PC-9 (cell line): ENCODE data around the gene WNT9A. TPM values are rescaled to one million over a fixed set of nuclear protein-coding genes. Genes with fewer than 3 reads are reported as not detected.
"Not testable (repeated sequence)": the region's sequence is repeated elsewhere in the genome, so short reads cannot be mapped to it uniquely, and the experiment has no call there.

Experiments used
- BruUV-seq: library from RNA; stranded (reverse); fragments of 400-500 nt; replicated peaks from 2 replicates; lab custom pipeline; 2021; lab: Mats Ljungman, UMichigan
- CTCF ChIA-PET: fragments of 300-600 bp; sonication (Branson Sonifier 250); formaldehyde crosslinking; loops from one replicate; lab custom pipeline; 2022; ENCODE audit warnings: antibody characterized with exemption; lab: Charles Lee
- POLR2A ChIA-PET: fragments of 300-600 bp; sonication (Branson Sonifier 250); formaldehyde crosslinking; loops from one replicate; lab custom pipeline; 2022; ENCODE audit warnings: antibody characterized with exemption; ENCODE audit not compliant: unreplicated experiment; lab: Charles Lee
- DNase-seq, 2 experiments: peaks; one replicate each; pipeline versions ENCODE4 v3.0.0 to v3.0.0-alpha.2; 2015 to 2022; ENCODE audit warnings: mixed read lengths in 1 of 2
- H2AFZ ChIP-seq: fragments of 200-600 bp; sonication (generic); 2 replicates; pipeline ENCODE4 v1.8.1; 2017; ENCODE audit warnings: antibody characterized with exemption
- H3F3A ChIP-seq: fragments of 200-600 bp; sonication (generic); 2 replicates; pipeline ENCODE4 v1.8.1; 2017; ENCODE audit warnings: antibody characterized with exemption, mild to moderate bottlenecking, low read depth; ENCODE audit not compliant: insufficient read depth
- H3K27ac ChIP-seq: fragments of 200-600 bp; sonication (generic); 2 replicates; pipeline ENCODE4 v1.6.1; 2016; ENCODE audit warnings: mixed run types
- H3K27me3 ChIP-seq: fragments of 200-600 bp; sonication (generic); 2 replicates; pipeline ENCODE4 v1.6.1; 2016; ENCODE audit warnings: low read depth, mixed run types; ENCODE audit not compliant: insufficient read depth
- H3K36me3 ChIP-seq: fragments of 200-600 bp; sonication (generic); 2 replicates; pipeline ENCODE4 v1.6.1; 2016; ENCODE audit warnings: low read depth, mixed run types
- H3K4me1 ChIP-seq: fragments of 200-600 bp; sonication (generic); replicated peaks from 2 replicates; pipeline ENCODE4 v1.6.1; 2016; ENCODE audit warnings: mixed run types; ENCODE audit not compliant: insufficient read depth
- H3K4me2 ChIP-seq: fragments of 200-600 bp; sonication (generic); 2 replicates; pipeline ENCODE4 v1.6.1; 2017; ENCODE audit warnings: mixed run types
- H3K4me3 ChIP-seq: fragments of 200-600 bp; sonication (generic); 2 replicates; pipeline ENCODE4 v1.6.1; 2016; ENCODE audit warnings: mixed run types
- H3K79me2 ChIP-seq: fragments of 200-600 bp; sonication (generic); 2 replicates; pipeline ENCODE4 v1.6.1; 2017; ENCODE audit warnings: low read depth, mixed run types
- H3K9me2 ChIP-seq: fragments of 200-600 bp; sonication (generic); 2 replicates; pipeline ENCODE4 v1.8.1; 2017; ENCODE audit warnings: mild to moderate bottlenecking; ENCODE audit not compliant: insufficient read depth
- H3K9me3 ChIP-seq: fragments of 200-600 bp; sonication (generic); 2 replicates; pipeline ENCODE4 v1.8.1; 2016; ENCODE audit warnings: low read depth; ENCODE audit not compliant: insufficient read depth
- H4K20me1 ChIP-seq: fragments of 200-600 bp; sonication (generic); 2 replicates; pipeline ENCODE4 v1.8.1; 2017; ENCODE audit not compliant: insufficient read depth
- intact Hi-C: fragments of 100-400 bp; cut with micrococcal nuclease; formaldehyde crosslinking; loops from one replicate; pipeline ENCODE4 v1.10.0; 2022; ENCODE audit not compliant: unreplicated experiment
- total RNA-seq: library from RNA; stranded (reverse); gene quantifications from 2 replicates; pipeline ENCODE4 v1.2.3, GENCODE V29; 2021

Gene WNT9A
- total RNA-seq, 1 experiment from 2014 or later = 42.4 TPM

- intact Hi-C loops, H3K27ac ChIP-seq, H2AFZ ChIP-seq, H3K4me1 ChIP-seq, H3K4me2 ChIP-seq, H4K20me1 ChIP-seq, H3F3A ChIP-seq, CTCF ChIA-PET, H3K79me2 ChIP-seq, H3K27me3 ChIP-seq, H3K4me3 ChIP-seq, BruUV-seq, POLR2A ChIA-PET, H3K9me2 ChIP-seq, H3K9me3 ChIP-seq, DNase-seq, H3K36me3 ChIP-seq: not testable (repeated sequence)
Observed at GRCh38 chr1:227972283-227972679, 24.5 kb upstream of the WNT9A start.

- CTCF ChIA-PET, POLR2A ChIA-PET, H3K4me1 ChIP-seq, H3K9me3 ChIP-seq, H3K27ac ChIP-seq, H3F3A ChIP-seq, intact Hi-C loops, H2AFZ ChIP-seq, H4K20me1 ChIP-seq, H3K4me2 ChIP-seq, H3K4me3 ChIP-seq, H3K79me2 ChIP-seq, H3K27me3 ChIP-seq, DNase-seq, H3K9me2 ChIP-seq, BruUV-seq, H3K36me3 ChIP-seq: not testable (repeated sequence)
Observed at GRCh38 chr1:227971643-227972282, 24.0 kb upstream of the WNT9A start.

GRCh38 chr1:227971216-227971615 lies 23.5 kb upstream of the WNT9A start:
- H3K4me2 ChIP-seq, H3F3A ChIP-seq, BruUV-seq, intact Hi-C loops, H4K20me1 ChIP-seq, H3K36me3 ChIP-seq, H3K9me3 ChIP-seq, H3K9me2 ChIP-seq, POLR2A ChIA-PET, DNase-seq, H2AFZ ChIP-seq, H3K4me1 ChIP-seq, H3K79me2 ChIP-seq, H3K27ac ChIP-seq, CTCF ChIA-PET, H3K4me3 ChIP-seq, H3K27me3 ChIP-seq: not testable (repeated sequence)

- H3F3A ChIP-seq, H3K4me3 ChIP-seq, H3K9me2 ChIP-seq, H3K9me3 ChIP-seq, H3K4me2 ChIP-seq, intact Hi-C loops, POLR2A ChIA-PET, H3K27ac ChIP-seq, BruUV-seq, H3K4me1 ChIP-seq, H4K20me1 ChIP-seq, H3K27me3 ChIP-seq, H3K79me2 ChIP-seq, H3K36me3 ChIP-seq, H2AFZ ChIP-seq, DNase-seq: not testable (repeated sequence)
- CTCF ChIA-PET = interaction anchor here (0.7 kb wide), 1 partner anchor 509 kb away, joined by 3 read pairs; no protein-coding TSS in a partner anchor
Observed at GRCh38 chr1:227970076-227970995, 22.6 kb upstream of the WNT9A start.

- H3K4me2 ChIP-seq, POLR2A ChIA-PET, H4K20me1 ChIP-seq, intact Hi-C loops, H3K79me2 ChIP-seq, BruUV-seq, H3K9me2 ChIP-seq, H3K4me3 ChIP-seq, DNase-seq, H3K27ac ChIP-seq, H3K27me3 ChIP-seq, H3K36me3 ChIP-seq, H2AFZ ChIP-seq, H3F3A ChIP-seq, CTCF ChIA-PET, H3K9me3 ChIP-seq, H3K4me1 ChIP-seq: not testable (repeated sequence)
Observed at GRCh38 chr1:227967815-227968214, 20.1 kb upstream of the WNT9A start.

- H2AFZ ChIP-seq, CTCF ChIA-PET, H4K20me1 ChIP-seq, H3K4me2 ChIP-seq, H3K36me3 ChIP-seq, H3K4me3 ChIP-seq, intact Hi-C loops, H3K79me2 ChIP-seq, H3K9me3 ChIP-seq, H3K27me3 ChIP-seq, H3F3A ChIP-seq, POLR2A ChIA-PET, H3K4me1 ChIP-seq, BruUV-seq, H3K9me2 ChIP-seq, DNase-seq, H3K27ac ChIP-seq: not testable (repeated sequence)
Observed at GRCh38 chr1:227966733-227967132, 19.0 kb upstream of the WNT9A start.
